Activated naive CD8-positive, alpha-beta T cell treated with anti-CD3 and anti-CD28 coated beads for 36 hours (primary cell): ENCODE results near the gene SPEM2. TPM values are rescaled to one million over a fixed set of nuclear protein-coding genes. Genes with fewer than 3 reads are reported as not detected.

Source experiments
- DNase-seq: peaks from one replicate; pipeline ENCODE4 v3.0.0; 2021
- H3K27ac Mint-ChIP-seq: one replicate; pipeline ENCODE4 v1.8.0; 2022; ENCODE audit warnings: mild to moderate bottlenecking, moderate library complexity, mixed read lengths
- H3K27me3 Mint-ChIP-seq: one replicate; pipeline ENCODE4 v1.8.0; 2022; ENCODE audit warnings: mild to moderate bottlenecking, mixed read lengths
- H3K36me3 Mint-ChIP-seq: one replicate; pipeline ENCODE4 v1.8.0; 2021; ENCODE audit warnings: mild to moderate bottlenecking, mixed read lengths
- H3K4me1 Mint-ChIP-seq: one replicate; pipeline ENCODE4 v1.8.0; 2021; ENCODE audit warnings: mixed read lengths
- H3K4me3 Mint-ChIP-seq: one replicate; pipeline ENCODE4 v1.8.0; 2022; ENCODE audit warnings: mild to moderate bottlenecking, moderate library complexity, mixed read lengths
- H3K9me3 Mint-ChIP-seq: one replicate; pipeline ENCODE4 v1.8.0; 2022; ENCODE audit warnings: mixed read lengths
- total RNA-seq, 2 experiments: library from RNA; stranded (reverse); gene quantifications; one replicate each; pipeline ENCODE4 v1.2.3, GENCODE V29; 2021

The SPEM2 gene
- total RNA-seq, 2 experiments from 2014 or later, result not detected

DNA sequence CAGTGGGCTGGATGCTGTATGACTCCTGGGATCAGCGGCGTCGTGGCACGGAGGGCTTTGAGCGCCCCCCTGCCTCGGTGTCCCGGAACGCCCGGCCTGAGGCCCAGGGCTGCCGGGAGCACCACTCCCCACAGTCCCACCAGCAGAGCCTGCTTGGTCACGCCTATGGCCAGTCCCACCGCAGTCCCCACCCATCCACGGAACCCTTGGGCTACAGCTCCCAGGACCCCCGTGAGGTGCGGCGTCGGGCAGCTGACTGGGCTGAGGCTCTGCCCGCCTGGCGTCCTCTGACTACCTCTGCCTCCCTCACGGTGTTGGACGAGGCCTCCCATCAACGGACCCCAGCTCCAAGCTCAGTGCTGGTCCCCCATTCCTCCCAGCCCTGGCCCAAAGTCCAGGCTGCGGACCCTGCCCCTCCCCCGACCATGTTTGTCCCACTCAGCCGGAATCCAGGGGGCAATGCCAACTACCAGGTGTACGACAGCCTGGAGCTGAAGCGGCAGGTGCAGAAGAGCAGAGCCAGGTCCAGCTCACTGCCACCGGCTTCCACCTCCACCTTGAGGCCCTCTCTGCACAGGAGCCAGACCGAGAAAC lies 1.6 kb downstream of the SPEM2 start:
- no peak overlapping the region for H3K4me3 Mint-ChIP-seq

DNA sequence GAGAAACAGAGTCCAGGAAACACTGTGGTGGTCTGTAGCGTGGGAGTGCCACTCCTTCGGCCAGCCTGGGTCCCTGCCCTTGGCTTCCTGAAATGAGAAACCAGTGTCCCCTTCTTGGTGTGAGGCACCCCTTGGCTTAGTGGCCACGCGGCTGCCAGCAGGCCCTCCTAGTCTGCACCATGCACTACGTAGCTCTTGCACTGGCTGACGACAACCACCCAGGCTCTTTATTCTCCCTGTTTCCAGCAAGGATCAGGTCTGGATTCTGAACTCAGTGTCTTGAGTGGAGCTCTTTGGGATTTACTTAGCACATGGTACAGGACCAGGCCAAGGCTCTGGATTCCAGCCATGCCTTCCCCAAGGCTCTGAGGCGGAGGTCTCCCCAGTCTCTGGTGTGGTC lies 2.1 kb downstream of the SPEM2 start:
- Mint-ChIP-seq H3K4me3 (no peak overlapping the region), H3K36me3 (no peaks in the 10 kb centered on the region), H3K4me1 (no peaks in the 10 kb centered on the region), H3K9me3 (no peaks in the 10 kb centered on the region), H3K27me3 (no peaks in the 10 kb centered on the region), H3K27ac (no peak overlapping the region)
- no peak for DNase-seq

More for the DNA sequence above, 1.6 kb downstream of the SPEM2 start:
- Mint-ChIP-seq H3K9me3 (no peaks in the 10 kb centered on the region), H3K36me3 (no peaks in the 10 kb centered on the region), H3K27me3 (no peaks in the 10 kb centered on the region), H3K27ac (no peak overlapping the region), H3K4me1 (no peaks in the 10 kb centered on the region)
- no peak for DNase-seq

DNA sequence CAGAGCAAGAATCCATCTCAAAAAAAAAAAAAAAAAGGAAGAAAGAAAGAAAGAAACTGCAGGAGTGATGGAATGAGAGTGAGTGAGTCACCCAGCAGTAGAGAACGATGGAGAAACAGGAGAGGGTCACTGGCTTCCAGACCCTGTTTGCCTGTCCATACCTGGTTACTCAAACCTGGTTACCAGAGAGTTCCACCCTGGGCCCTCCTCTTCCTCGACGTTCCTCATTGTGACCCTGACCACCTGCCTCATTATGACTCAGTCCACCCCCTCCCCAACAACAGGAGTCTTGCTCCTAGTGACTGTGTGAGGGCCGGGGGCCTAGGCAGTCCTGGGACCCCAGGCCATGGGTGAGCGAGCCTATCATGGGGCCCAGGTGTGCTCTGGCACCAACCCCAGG lies 3.1 kb downstream of the SPEM2 start, which contains the start of gene SPEM3:
TSS of gene SPEM3 (plus strand) at position 301 of the 400 bp plus-strand sequence. CDS start at position 347, 46 bp downstream.
- Mint-ChIP-seq H3K4me1 (no peaks in the 10 kb centered on the region), H3K36me3 (no peaks in the 10 kb centered on the region), H3K4me3 (no peak within 1 kb of the TSS), H3K27ac (no peak within 1 kb of the TSS), H3K27me3 (no peaks in the 10 kb centered on the region), H3K9me3 (no peaks in the 10 kb centered on the region)
- no peak for DNase-seq

DNA sequence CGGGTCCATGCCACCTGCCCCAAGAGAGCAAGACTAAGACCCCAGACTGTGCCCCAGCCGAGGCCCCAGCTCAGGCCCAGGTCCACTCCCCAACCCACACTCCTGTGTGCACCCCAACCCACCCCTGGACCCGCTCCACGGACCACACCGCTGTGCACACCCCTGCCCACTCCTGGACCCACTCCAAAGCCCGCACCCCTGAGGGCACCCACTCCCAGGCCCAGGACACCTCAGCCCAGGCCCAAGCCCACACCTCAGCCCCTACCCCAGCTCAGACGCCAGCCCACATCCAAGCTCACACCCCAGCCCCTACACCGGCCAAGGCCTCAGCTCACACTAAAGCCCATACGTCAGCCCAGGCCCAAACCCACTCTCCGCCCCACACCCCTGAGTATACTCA lies 4.3 kb downstream of the SPEM2 start:
- H3K9me3 Mint-ChIP-seq, result no peaks in the 10 kb centered on the region
- no peak overlapping the region for H3K27ac Mint-ChIP-seq
- no peaks in the 10 kb centered on the region for H3K27me3 Mint-ChIP-seq
- no peaks in the 10 kb centered on the region for H3K4me1 Mint-ChIP-seq
- H3K36me3 Mint-ChIP-seq, result no peaks in the 10 kb centered on the region
- no peak overlapping the region for H3K4me3 Mint-ChIP-seq
- DNase-seq, result no peak

DNA sequence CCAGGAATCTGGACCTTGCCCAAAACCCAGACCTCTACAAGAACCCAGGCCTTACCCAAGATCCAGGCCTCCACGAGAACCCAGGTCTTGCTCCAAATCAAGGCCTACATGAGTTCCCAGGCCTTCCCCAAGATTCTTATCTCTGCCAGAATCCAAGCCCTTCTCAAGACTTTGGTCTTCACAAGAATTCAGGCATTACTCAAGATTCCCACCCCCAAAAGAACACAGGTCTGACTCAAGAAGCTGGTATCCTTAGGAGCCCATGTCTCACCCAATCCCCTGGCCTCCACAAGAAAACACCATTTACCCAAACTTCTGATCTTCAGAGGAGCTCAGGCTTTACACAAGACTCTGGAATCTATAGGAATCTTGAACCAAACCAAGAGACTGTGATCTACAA lies 5.8 kb downstream of the SPEM2 start:
- Mint-ChIP-seq H3K27me3 (no peaks in the 10 kb centered on the region), H3K27ac (no peak overlapping the region), H3K36me3 (no peaks in the 10 kb centered on the region), H3K4me3 (no peak overlapping the region), H3K9me3 (no peaks in the 10 kb centered on the region), H3K4me1 (peaks cover 8% of the 10 kb centered on the region)
- no peak for DNase-seq

DNA sequence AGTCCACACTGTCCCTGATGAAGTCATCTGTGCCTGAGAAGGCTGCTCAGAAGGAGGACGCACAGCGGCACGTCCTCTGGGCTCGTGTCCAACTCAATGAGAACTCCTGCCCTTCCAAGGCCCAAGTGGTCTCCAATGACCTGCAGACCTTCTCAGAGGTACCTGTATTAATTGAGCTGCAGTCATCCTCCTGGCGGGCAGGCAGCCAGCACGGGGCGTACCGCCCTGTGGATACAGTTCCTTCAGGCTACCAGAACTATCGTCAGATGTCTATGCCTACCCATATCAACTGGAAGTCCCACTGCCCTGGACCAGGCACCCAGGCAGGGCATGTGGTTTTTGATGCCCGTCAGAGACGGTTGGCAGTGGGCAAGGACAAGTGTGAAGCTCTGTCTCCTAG lies 6.9 kb downstream of the SPEM2 start:
- Mint-ChIP-seq H3K4me1 (peaks cover 15% of the 10 kb centered on the region), H3K4me3 (no peak overlapping the region)

DNA sequence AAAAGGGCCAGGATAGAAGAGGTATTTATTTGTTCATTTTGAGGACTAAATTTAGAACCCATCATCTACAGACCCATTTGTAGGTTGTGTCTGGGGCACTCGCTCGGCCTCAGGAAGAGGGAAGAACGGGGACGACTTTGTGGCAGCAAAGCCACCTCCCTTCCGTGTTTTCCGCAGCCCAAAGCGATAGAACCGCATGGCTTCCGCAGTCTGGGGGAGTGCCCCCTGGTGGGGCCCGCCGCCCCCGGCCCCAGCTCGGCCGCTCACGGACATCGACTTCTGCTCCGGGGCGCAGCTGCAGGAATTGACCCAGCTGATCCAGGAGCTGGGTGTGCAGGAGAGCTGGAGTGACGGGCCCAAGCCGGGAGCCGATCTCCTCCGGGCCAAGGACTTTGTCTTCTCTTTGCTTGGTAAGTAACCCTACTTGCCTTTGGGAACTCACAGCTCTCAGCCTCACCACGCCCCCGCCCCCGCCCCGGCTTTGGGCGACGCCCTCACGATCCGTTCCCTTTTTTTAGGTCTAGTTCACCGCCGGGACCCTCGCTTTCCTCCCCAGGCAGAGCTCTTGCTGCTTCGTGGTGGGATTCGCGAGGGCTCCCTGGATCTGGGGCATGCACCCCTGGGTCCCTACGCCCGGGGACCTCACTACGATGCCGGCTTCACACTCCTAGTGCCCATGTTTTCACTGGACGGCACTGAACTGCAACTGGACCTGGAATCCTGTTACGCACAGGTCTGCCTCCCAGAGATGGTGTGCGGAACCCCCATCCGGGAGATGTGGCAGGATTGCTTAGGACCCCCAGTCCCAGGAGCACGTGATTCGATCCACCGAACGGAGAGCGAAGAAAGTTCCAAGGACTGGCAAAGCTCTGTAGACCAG lies 10.5 kb downstream of the SPEM2 start:
- DNase-seq, result peak; percentile 74
- no peaks in the 10 kb centered on the region for H3K9me3 Mint-ChIP-seq
- peaks cover 22% of the 10 kb centered on the region for H3K27me3 Mint-ChIP-seq
- peak overlapping the region; percentile 94 for H3K4me3 Mint-ChIP-seq
- peak overlapping the region; percentile 92 for H3K27ac Mint-ChIP-seq
- H3K4me1 Mint-ChIP-seq, result peaks cover 39% of the 10 kb centered on the region
- peaks cover 8% of the 10 kb centered on the region for H3K36me3 Mint-ChIP-seq

More for the DNA sequence above, 6.9 kb downstream of the SPEM2 start:
- DNase-seq, result no peak
- H3K27me3 Mint-ChIP-seq, result no peaks in the 10 kb centered on the region
- no peaks in the 10 kb centered on the region for H3K9me3 Mint-ChIP-seq
- H3K36me3 Mint-ChIP-seq, result no peaks in the 10 kb centered on the region
- H3K27ac Mint-ChIP-seq, result no peak overlapping the region

DNA sequence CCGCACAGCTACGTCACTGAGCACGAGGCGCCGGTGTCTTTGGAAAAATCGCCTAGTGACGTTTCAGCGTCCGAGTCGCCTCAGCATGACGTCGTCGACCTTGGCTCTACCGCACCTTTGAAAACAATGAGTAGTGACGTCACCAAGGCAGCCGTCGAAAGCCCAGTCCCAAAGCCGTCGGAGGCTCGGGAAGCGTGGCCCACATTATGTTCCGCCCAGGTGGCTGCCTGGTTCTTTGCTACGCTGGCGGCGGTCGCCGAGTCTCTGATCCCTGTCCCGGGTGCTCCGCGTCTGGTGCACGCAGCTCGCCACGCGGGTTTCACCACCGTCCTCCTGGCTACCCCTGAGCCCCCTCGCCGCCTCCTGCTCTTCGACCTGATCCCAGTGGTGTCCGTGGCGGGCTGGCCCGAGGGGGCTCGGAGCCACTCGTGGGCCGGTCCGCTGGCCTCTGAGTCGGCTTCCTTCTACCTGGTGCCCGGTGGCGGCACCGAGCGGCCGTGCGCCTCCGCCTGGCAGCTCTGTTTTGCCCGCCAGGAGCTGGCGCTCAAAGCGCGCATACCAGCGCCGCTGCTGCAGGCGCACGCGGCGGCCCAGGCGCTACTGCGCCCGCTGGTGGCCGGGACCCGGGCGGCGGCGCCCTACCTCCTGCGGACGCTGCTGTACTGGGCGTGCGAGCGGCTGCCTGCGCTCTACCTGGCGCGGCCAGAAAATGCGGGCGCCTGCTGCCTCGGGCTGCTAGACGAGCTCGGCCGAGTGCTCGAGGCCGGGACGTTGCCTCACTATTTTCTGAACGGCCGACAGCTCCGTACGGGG lies 11.3 kb downstream of the SPEM2 start:
- Mint-ChIP-seq H3K4me1 (peaks cover 41% of the 10 kb centered on the region), H3K36me3 (peaks cover 8% of the 10 kb centered on the region), H3K27me3 (peaks cover 31% of the 10 kb centered on the region), H3K9me3 (no peaks in the 10 kb centered on the region), H3K4me3 (peak overlapping the region; percentile 94), H3K27ac (peak overlapping the region; percentile 92)
- DNase-seq, result peak; percentile 92

DNA sequence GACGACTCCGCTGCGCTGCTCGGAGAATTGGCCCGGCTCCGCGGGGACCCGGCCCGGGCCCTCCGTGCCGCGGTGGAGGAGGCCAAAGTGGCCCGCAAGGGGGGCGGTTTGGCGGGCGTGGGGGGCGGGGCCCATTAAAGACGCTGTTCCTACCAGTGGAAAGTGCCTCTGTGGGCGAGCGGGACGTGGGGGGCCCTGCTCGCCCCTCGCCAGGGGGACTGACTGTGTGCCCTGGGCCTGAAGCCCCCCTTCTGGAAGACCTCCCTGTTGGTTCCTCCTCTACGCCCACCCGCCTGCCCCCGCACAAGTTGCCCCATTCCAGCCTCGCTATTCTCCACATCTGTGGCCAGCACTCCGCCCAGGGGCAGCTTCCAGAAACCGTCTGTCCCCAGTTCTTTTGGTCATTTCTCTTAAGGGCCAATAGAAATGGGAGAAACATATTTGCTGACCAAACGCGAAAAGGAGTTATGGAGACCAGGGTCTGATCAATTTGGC lies 12.0 kb downstream of the SPEM2 start:
- no peak for DNase-seq
- Mint-ChIP-seq H3K9me3 (no peaks in the 10 kb centered on the region), H3K27me3 (peaks cover 37% of the 10 kb centered on the region), H3K36me3 (peaks cover 10% of the 10 kb centered on the region), H3K27ac (peak overlapping the region; percentile 54), H3K4me1 (peaks cover 41% of the 10 kb centered on the region), H3K4me3 (peak overlapping the region; percentile 86)

DNA sequence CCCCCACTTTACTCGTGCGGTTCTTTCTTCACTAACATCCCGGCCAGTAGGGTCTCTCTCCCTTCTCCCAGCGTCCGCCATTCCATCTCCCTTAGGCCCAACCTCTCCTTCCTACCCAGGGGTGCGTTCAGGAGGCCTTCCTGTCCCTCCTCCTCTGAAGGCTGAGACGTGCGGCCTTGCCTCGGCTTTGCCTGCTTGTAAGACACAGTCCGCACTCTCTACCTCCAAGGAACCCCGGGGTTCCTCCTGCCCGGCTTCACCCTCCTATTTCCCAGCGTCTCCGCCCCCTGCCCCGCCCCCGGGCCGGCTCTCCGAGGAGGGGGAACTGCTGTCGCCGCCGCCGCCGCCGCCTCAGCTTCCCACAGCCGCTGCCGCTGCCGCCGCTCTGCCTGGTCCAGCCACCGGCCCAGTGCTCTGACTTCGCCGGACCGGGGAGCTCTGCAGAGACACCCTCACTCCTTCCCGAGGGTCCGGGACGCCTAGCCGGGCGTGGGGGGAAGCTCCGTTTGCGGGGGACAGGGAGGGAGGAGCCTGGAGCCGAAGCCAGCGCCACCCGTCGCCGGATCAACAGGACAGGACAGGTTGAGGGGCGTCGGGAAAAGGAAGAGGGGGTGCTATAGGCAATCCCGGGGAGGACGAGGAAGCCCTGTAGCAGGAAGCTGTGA lies 12.7 kb downstream of the SPEM2 start:
- no peaks in the 10 kb centered on the region for H3K9me3 Mint-ChIP-seq
- H3K4me1 Mint-ChIP-seq, result peaks cover 41% of the 10 kb centered on the region
- peaks cover 10% of the 10 kb centered on the region for H3K36me3 Mint-ChIP-seq
- H3K4me3 Mint-ChIP-seq, result peak overlapping the region; percentile 86
- H3K27me3 Mint-ChIP-seq, result peaks cover 42% of the 10 kb centered on the region
- peak; percentile 77 for DNase-seq
- H3K27ac Mint-ChIP-seq, result peak overlapping the region; percentile 54

DNA sequence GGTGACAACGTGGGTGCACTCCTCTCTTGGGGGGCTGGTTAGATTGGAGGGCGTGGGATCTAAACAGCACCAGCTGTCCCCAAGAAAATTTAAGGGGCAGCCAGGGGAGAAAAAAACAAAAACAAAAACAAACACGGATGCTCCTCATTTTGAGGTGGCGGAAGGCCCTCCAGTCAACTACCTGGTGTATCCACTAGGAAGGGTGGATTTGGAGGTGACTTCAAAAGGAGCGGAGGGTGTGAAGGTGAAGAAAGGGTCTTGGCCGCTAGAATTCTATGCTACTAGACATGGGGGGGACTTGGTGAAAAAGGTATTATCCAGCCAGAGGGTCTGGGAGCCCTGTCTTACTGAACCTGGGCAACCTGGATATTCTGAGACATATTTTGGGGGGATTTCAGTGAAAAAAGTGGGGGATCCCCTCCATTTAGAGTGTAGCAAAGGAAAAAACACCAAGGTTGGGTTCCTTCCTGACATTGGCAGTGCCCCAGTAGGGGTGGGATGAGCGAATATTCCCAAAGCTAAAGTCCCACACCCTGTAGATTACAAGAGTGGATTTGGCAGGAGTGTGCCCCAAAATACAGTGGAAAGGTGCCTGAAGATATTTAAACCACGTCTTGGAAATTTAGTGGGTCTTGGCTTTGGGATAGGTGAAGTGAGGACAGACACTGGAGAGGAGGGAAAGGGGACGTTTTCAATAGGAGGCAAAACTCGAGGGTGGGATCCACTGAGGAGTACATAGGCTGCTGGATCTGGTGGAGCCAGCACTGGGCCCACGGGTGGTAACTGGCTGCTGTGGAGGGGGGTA lies 13.4 kb downstream of the SPEM2 start:
- DNase-seq, result no peak
- Mint-ChIP-seq H3K4me3 (peak overlapping the region; percentile 86), H3K27me3 (peaks cover 49% of the 10 kb centered on the region), H3K9me3 (no peaks in the 10 kb centered on the region), H3K27ac (no peak overlapping the region), H3K36me3 (peaks cover 10% of the 10 kb centered on the region), H3K4me1 (peaks cover 41% of the 10 kb centered on the region)

DNA sequence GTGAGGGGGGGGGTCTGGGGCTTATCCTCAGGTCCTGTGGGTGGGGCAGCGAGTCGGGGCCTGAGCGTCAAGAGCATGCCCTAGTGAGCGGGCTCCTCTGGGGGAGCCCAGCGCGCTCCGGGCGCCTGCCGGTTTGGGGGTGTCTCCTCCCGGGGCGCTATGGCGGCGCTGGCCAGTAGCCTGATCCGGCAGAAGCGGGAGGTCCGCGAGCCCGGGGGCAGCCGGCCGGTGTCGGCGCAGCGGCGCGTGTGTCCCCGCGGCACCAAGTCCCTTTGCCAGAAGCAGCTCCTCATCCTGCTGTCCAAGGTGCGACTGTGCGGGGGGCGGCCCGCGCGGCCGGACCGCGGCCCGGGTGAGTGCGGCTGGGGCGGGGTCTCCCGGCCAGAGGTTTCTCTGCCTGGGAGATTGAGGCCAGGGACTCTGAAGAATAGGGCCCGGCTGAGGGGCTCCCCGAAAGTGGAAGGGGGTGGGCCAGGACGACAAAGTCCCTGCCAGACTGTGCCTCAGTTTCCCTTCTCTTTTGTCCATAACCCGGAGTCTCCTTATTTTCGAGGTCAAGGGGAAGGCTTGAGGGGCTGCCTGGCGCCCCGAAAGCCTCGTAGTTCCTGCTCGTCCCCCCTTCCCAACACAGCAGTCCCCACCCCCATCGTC lies 14.2 kb downstream of the SPEM2 start, which contains the start of gene FGF11:
TSS of gene FGF11 (plus strand) at position 51 of the 651 bp plus-strand sequence. CDS start at position 160, 109 bp downstream.
- Mint-ChIP-seq H3K4me3 (peak within 1 kb of the TSS; percentile 86), H3K27me3 (peaks cover 57% of the 10 kb centered on the region), H3K4me1 (peaks cover 41% of the 10 kb centered on the region), H3K36me3 (peaks cover 10% of the 10 kb centered on the region), H3K9me3 (no peaks in the 10 kb centered on the region), H3K27ac (peak within 1 kb of the TSS; percentile 19)
- peak; percentile 18 for DNase-seq

DNA sequence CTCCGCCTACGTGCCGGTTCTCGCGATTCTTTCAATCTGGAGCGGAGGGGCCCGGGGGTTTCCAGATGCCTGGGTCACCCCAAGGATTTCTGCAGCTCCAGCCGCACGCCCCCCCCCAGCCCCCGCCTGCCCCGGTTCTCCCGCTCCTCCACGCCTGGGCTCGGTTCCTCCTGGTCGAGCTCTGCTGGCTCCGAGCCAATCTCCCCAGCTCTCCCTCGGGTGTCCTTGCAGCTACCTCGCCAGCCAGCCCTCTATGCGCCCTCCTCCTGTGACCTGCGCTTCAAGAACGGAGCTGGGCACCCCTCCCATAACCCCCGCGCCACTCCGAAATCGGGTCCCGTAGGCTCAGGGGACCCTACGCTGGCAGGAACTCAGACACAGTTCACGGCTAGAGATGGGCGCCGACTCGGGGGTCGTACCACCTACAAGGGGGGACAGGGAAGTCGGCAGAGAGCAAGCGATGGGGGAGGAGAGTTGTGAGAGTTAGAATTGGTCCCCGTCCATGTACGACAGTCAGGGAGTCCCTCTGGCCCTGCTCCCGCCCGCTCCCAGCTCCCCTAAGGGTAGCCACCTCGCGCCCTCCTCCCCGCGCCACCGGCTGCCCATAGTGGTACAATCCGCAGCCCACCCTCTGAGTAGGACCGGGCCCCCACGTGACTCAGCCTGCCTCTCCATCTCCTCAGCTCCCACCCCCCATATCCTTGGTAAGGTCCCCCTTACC lies 14.9 kb downstream of the SPEM2 start:
- H3K4me1 Mint-ChIP-seq, result peaks cover 39% of the 10 kb centered on the region
- no peaks in the 10 kb centered on the region for H3K9me3 Mint-ChIP-seq
- peak overlapping the region; percentile 19 for H3K27ac Mint-ChIP-seq
- peak overlapping the region; percentile 82 for H3K4me3 Mint-ChIP-seq
- peaks cover 10% of the 10 kb centered on the region for H3K36me3 Mint-ChIP-seq
- peak; percentile 60 for DNase-seq
- H3K27me3 Mint-ChIP-seq, result peaks cover 64% of the 10 kb centered on the region
